Endothelial cell of umbilical vein (primary cell): ENCODE measurements around the gene FHOD3.

Source experiments
- FOS ChIP-seq: IDR thresholded peaks from 2 replicates; pipeline ENCODE4 v1.6.1; 2011; ENCODE audit warnings: mild to moderate bottlenecking, low read length, moderate library complexity, borderline replicate concordance; ENCODE audit not compliant: insufficient read depth
- TF ChIP-seq, protein P1 (sequence below), 2 donors: IDR thresholded peaks; 1 replicate in 1 of 2; 2 replicates in 1 of 2; pipeline ENCODE4 v1.5.1; 2011; ENCODE audit warnings: low read length in 2 of 2, mild to moderate bottlenecking in 2 of 2, moderate library complexity in 2 of 2, control low read depth in 1 of 2, inconsistent platforms in 1 of 2, low read depth in 1 of 2; ENCODE audit not compliant: insufficient read depth in 1 of 2; ENCODE audit errors: extremely low read depth in 1 of 2

DNA sequence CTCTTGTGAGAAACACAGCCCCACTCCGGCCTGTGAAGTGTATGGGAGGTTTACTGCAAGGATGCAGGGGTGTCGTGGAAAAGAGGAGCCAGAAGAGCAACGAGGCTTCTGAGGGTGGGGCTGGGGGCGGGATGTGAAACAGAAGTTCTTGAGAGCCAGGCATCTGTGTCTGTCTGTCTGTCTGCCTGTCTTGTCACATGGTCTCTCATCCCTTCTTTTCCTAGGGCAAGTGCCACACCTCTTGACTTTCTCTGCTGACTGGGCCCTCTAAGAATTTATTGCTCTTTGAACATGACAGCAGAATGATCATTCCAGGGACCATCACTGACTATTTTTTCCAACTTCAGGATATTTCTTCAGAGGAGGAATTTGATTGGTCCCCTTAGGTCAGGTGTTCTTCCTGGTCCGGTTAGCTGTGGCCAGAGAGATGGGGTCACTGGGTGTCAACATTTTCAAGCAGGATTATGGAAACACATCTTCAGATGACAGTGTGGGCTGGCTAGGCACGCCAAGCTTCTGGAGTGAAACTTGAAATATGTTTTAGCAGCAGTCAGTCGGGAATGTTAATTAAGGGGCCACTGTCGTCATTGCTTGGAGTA lies 131.0 kb downstream of the FHOD3 start:
- TF ChIP-seq, protein P1, sequence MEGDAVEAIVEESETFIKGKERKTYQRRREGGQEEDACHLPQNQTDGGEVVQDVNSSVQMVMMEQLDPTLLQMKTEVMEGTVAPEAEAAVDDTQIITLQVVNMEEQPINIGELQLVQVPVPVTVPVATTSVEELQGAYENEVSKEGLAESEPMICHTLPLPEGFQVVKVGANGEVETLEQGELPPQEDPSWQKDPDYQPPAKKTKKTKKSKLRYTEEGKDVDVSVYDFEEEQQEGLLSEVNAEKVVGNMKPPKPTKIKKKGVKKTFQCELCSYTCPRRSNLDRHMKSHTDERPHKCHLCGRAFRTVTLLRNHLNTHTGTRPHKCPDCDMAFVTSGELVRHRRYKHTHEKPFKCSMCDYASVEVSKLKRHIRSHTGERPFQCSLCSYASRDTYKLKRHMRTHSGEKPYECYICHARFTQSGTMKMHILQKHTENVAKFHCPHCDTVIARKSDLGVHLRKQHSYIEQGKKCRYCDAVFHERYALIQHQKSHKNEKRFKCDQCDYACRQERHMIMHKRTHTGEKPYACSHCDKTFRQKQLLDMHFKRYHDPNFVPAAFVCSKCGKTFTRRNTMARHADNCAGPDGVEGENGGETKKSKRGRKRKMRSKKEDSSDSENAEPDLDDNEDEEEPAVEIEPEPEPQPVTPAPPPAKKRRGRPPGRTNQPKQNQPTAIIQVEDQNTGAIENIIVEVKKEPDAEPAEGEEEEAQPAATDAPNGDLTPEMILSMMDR (IDR thresholded peaks at IDR 0.05; ENCODE audit: extremely low read depth in 1 of 2, insufficient read depth in 1 of 2, low read depth in 1 of 2, low read length in 2 of 2) = no peak
- no peak for TF ChIP-seq FOS
